ENCODE results near the gene PLRG1. TPM values are rescaled to one million over a fixed set of nuclear protein-coding genes. Genes with fewer than 3 reads are reported as not detected.

PLRG1 gene
- total RNA-seq, 4 donors from 2014 or later, result 39.2 to 54.7 (median 41.2) TPM

GRCh38 chr4:154519214-154519613, 31.0 kb downstream of the PLRG1 start:
- TF ChIP-seq CTCF (IDR thresholded peaks at IDR 0.05), result no peak
- ATAC-seq (ENCODE audit: low FRiP score), result no peak
- no peak for DNase-seq (ENCODE audit: low spot score)

- DNase-seq (ENCODE audit: low spot score), result no peak
- no peak for ATAC-seq (ENCODE audit: low FRiP score)
- TF ChIP-seq CTCF (IDR thresholded peaks at IDR 0.05), result no peak
These were observed 32.6 kb downstream of the PLRG1 start for GRCh38 chr4:154517591-154517990.

- TF ChIP-seq CTCF (IDR thresholded peaks at IDR 0.05), result no peak
- peak; percentile 77 for ATAC-seq (ENCODE audit: low FRiP score)
- no peak for DNase-seq (ENCODE audit: low spot score)
These were observed 33.7 kb downstream of the PLRG1 start for GRCh38 chr4:154516318-154517029.

GRCh38 chr4:154511981-154512380, 38.2 kb downstream of the PLRG1 start:
- ATAC-seq (ENCODE audit: low FRiP score), result no peak
- no peak for TF ChIP-seq CTCF (IDR thresholded peaks at IDR 0.05)
- DNase-seq (ENCODE audit: low spot score), result no peak

GRCh38 chr4:154511548-154511947, 38.7 kb downstream of the PLRG1 start:
- no peak for TF ChIP-seq CTCF (IDR thresholded peaks at IDR 0.05)
- ATAC-seq (ENCODE audit: low FRiP score) (no peak), DNase-seq (ENCODE audit: low spot score) (no peak)

- DNase-seq (ENCODE audit: low spot score) (no peak), ATAC-seq (ENCODE audit: low FRiP score) (no peak)
- TF ChIP-seq CTCF (IDR thresholded peaks at IDR 0.05), result no peak
These were observed 43.0 kb downstream of the PLRG1 start for GRCh38 chr4:154507156-154507555.

GRCh38 chr4:154506253-154506652, 43.9 kb downstream of the PLRG1 start:
- DNase-seq (ENCODE audit: low spot score) (no peak), ATAC-seq (ENCODE audit: low FRiP score) (peak; percentile 79)
- TF ChIP-seq CTCF (IDR thresholded peaks at IDR 0.05), result no peak
